ENCODE measurements around the gene SELP. TPM values are rescaled to one million over a fixed set of nuclear protein-coding genes. Genes with fewer than 3 reads are reported as not detected.
A peak's percentile ranks its signal among the peaks of the same experiment; 100 is the strongest.

Gene SELP
- total RNA-seq, 4 donors from 2014 or later: 8.2 to 74.5 (median 27.5) TPM

DNA sequence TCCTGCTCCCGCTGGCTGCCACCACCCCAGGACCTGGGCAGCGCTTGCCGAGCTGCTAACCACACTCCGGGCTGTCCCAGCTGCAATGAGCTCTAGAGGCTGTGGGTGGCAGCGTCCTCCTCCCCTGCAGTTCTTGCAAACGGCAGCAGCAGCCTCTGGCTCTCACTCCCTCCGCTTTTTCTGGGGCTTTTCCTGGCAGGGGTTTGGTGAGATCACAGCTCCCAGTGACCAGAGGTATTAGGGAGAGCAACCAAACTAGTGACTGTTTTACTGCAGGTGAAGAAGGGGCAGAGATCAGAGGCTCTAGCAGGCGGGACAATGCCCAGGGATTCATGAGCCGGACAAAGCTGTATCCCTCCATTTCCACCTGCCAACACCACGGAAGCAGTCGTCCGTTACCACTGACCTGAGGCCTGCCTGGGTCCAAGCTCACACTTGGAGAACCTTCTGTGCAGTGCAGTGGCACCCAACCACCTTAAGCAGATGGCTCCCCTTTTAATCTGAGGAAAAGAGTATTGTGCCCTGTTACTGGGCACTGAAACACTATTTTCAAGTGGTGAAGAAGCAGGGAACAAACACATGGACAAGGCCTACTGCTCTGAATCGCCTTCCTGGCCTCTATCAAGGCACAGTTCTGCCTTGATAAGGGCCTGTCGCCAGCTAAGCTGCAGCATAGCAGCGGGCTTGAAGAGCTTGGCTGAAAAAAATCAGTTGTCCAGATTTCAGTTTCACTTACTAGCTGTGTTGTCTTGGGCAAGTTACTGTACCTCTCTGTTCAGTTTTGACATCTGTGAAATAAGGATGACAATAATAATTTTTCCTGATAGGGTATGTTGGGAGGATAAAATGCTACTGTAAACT, 43.3 kb downstream of the SELP start, which contains the start of gene F5:
Gene F5 (minus strand): TSS at position 87 of the 861 bp plus-strand sequence. CDS start 95 bp downstream, outside the sequence.
- ATAC-seq (ENCODE audit: low FRiP score) (peak; percentile 79), DNase-seq (ENCODE audit: low spot score) (peak; percentile 25)
- TF ChIP-seq CTCF (IDR thresholded peaks at IDR 0.05): no peak

- no peak for TF ChIP-seq CTCF (IDR thresholded peaks at IDR 0.05)
- no peak for DNase-seq (ENCODE audit: low spot score)
- no peak for ATAC-seq (ENCODE audit: low FRiP score)
These were observed 43.9 kb downstream of the SELP start for GRCh38 chr1:169586067-169586394.

- ATAC-seq (ENCODE audit: low FRiP score) (no peak), DNase-seq (ENCODE audit: low spot score) (no peak)
- no peak for TF ChIP-seq CTCF (IDR thresholded peaks at IDR 0.05)
These were observed 44.7 kb downstream of the SELP start for GRCh38 chr1:169585181-169585580.

- no peak for DNase-seq (ENCODE audit: low spot score)
- TF ChIP-seq CTCF (IDR thresholded peaks at IDR 0.05): no peak
- ATAC-seq (ENCODE audit: low FRiP score): peak; percentile 48
These were observed 45.3 kb downstream of the SELP start for GRCh38 chr1:169584483-169585144.

DNA sequence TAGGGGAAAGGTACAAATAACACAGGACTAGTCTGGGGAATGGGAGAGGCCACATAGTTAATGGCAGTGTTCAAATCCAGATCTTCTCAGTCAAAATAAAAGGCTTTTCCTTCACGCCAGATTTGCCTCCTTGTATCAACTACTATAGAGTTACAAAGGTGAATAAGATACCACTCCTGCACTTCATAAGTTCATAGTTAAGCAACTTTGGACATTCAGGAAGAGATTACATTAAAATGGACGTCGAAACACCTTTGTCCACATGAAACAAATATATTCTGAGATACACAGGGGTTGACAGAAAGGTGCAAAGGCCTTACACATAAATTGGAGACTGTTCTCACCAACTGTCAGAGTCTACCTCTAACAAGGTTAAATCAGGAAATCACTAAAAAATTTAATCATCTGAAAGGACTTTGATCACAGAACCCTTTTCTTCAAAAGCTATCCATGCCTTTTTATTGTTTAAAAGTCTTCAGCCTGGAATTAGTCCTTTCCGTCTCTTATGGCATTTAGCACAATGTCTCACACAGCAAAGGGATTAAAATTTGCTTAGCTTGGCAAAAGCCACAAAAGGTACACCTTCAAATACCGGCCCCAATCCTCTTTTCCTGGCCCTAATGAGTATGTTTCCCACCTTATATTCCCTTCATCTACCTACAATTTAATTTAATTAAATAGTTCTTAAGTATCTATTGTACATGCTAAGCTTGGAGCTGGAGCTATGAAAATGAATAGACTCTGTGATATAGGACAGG, 51.8 kb downstream of the SELP start:
- TF ChIP-seq CTCF (IDR thresholded peaks at IDR 0.05): no peak
- ATAC-seq (ENCODE audit: low FRiP score): no peak
- no peak for DNase-seq (ENCODE audit: low spot score)

- ATAC-seq (ENCODE audit: low FRiP score) (no peak), DNase-seq (ENCODE audit: low spot score) (no peak)
- TF ChIP-seq CTCF (IDR thresholded peaks at IDR 0.05): no peak
These were observed 53.0 kb downstream of the SELP start for GRCh38 chr1:169576935-169577331.

All from omental fat pad (tissue), 4 donors.